ENCODE results near the gene SLC12A3.
A peak's percentile ranks its signal among the peaks of the same experiment; 100 is the strongest.

Gene SLC12A3

DNA sequence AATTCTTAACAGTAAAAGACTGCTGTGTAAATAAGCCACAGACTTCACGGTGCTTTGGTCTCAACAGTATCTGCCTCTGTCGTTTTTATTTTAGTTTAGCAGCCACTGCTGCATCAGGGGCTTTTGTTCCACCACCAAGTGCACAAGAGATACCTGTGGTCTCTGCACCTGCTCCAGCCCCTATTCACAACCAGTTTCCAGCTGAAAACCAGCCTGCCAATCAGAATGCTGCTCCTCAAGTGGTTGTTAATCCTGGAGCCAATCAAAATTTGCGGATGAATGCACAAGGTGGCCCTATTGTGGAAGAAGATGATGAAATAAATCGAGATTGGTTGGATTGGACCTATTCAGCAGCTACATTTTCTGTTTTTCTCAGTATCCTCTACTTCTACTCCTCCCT lies 74.8 kb downstream of the SLC12A3 start:
- Histone ChIP-seq H3K4me1 (ENCODE audit: control insufficient read depth in 2 of 2, insufficient read depth in 2 of 2, low read length in 2 of 2) (peaks cover 7 to 12% of the 10 kb centered on the region in 2 donors), H3K27ac (ENCODE audit: low read depth in 2 of 2, low read length in 2 of 2) (peak overlapping the region in 1 of 2 donors; percentile 20), H3K4me3 (ENCODE audit: low read length in 2 of 2) (no peak overlapping the region), H3K9me3 (ENCODE audit: control insufficient read depth in 2 of 2, low read length in 2 of 2) (no peaks in the 10 kb centered on the region), H3K27me3 (ENCODE audit: control insufficient read depth in 2 of 2, insufficient read depth in 2 of 2, low read length in 2 of 2) (no peaks in the 10 kb centered on the region), H3K36me3 (ENCODE audit: control insufficient read depth in 2 of 2, insufficient read depth in 2 of 2, low read length in 2 of 2) (peaks cover 94 to 95% of the 10 kb centered on the region in 2 donors), H3K9ac (ENCODE audit: low read depth in 1 of 2, low read length in 2 of 2) (no peak overlapping the region)

DNA sequence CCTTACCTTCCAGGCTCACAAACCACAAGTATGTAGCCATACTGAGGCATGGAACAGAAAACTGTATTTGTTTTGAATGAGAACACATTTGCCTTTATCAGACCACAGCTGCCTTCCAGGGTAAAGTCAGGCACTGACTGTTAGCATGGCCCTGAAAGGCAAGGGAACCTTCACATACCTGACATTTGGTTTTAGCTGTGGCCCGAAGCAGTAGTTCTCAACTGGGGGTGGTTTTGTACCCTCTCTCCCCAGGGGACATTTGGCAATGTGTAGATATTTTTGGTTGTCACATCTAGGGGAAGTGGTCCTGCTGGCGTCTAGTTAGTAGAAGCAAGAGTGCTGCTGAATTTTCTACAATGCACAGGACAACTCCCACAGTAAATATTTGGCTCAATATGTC lies 76.1 kb downstream of the SLC12A3 start:
- peaks cover 7 to 8% of the 10 kb centered on the region in 2 donors for H3K4me1 ChIP-seq (ENCODE audit: control insufficient read depth in 2 of 2, insufficient read depth in 2 of 2, low read length in 2 of 2)
- H3K27me3 ChIP-seq (ENCODE audit: control insufficient read depth in 2 of 2, insufficient read depth in 2 of 2, low read length in 2 of 2), result no peaks in the 10 kb centered on the region
- H3K36me3 ChIP-seq (ENCODE audit: control insufficient read depth in 2 of 2, insufficient read depth in 2 of 2, low read length in 2 of 2), result peaks cover 91 to 92% of the 10 kb centered on the region in 2 donors
- no peak overlapping the region for H3K27ac ChIP-seq (ENCODE audit: low read depth in 2 of 2, low read length in 2 of 2)
- H3K9ac ChIP-seq (ENCODE audit: low read depth in 1 of 2, low read length in 2 of 2), result peak overlapping the region in 1 of 2 donors; percentile 3
- no peaks in the 10 kb centered on the region for H3K9me3 ChIP-seq (ENCODE audit: control insufficient read depth in 2 of 2, low read length in 2 of 2)
- H3K4me3 ChIP-seq (ENCODE audit: low read length in 2 of 2), result no peak overlapping the region

DNA sequence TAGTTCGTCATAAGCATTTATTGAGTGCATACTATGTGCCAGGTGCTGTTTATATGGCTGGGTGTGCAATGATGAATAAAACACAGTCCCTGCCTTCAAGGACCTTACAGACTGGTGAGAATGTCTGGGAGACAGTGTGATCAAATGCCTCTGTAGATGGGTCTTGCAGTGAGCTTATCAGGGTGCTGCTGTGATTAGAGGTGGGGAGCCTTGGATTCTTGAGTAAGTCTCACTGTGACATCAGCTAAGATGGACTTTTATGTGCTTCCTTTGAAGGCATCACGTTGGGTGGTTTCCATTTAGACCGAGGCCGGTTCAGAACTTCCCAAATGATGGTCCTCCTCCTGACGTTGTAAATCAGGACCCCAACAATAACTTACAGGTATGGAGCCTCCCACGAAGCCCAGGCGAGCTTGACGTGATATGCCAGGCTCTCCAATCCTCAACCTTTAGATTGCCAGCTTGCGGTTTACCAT lies 76.9 kb downstream of the SLC12A3 start:
- Histone ChIP-seq H3K36me3 (ENCODE audit: control insufficient read depth in 2 of 2, insufficient read depth in 2 of 2, low read length in 2 of 2) (peaks cover 84 to 86% of the 10 kb centered on the region in 2 donors), H3K9ac (ENCODE audit: low read depth in 1 of 2, low read length in 2 of 2) (no peak overlapping the region), H3K27me3 (ENCODE audit: control insufficient read depth in 2 of 2, insufficient read depth in 2 of 2, low read length in 2 of 2) (no peaks in the 10 kb centered on the region), H3K27ac (ENCODE audit: low read depth in 2 of 2, low read length in 2 of 2) (no peak overlapping the region), H3K4me3 (ENCODE audit: low read length in 2 of 2) (no peak overlapping the region), H3K4me1 (ENCODE audit: control insufficient read depth in 2 of 2, insufficient read depth in 2 of 2, low read length in 2 of 2) (peaks cover 5 to 7% of the 10 kb centered on the region in 2 donors), H3K9me3 (ENCODE audit: control insufficient read depth in 2 of 2, low read length in 2 of 2) (no peaks in the 10 kb centered on the region)

DNA sequence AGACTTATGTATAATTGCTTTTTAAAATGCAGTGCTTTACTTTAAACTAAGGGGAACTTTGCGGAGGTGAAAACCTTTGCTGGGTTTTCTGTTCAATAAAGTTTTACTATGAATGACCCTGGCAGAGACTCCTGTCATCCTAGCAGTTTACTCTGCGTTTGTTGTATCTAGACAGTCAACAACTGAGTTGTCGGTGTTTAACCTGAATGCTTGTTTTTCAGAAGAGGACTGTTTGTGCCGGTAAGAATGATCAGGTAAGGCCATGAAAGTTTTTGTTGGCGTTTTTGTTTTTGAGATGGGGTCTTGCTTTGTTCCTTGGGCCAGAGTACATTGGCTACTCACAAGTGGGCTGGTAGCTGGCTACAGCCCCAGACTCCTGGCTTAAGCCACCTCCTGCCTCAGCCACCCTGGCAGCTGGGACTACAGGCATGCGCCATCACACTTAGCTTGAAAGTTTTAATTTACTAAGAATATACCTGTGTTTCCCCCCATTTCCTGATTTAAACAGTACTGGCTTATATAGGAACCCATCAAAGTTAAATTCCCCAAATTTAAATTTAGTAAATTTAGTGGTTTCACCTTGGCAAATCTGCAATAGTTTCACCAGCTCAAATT lies 78.9 kb downstream of the SLC12A3 start:
- H3K27me3 ChIP-seq (ENCODE audit: control insufficient read depth in 2 of 2, insufficient read depth in 2 of 2, low read length in 2 of 2), result no peaks in the 10 kb centered on the region
- H3K4me1 ChIP-seq (ENCODE audit: control insufficient read depth in 2 of 2, insufficient read depth in 2 of 2, low read length in 2 of 2), result peaks cover 0 to under 1% of the 10 kb centered on the region in 2 donors
- H3K4me3 ChIP-seq (ENCODE audit: low read length in 2 of 2), result no peak overlapping the region
- no peak overlapping the region for H3K27ac ChIP-seq (ENCODE audit: low read depth in 2 of 2, low read length in 2 of 2)
- peaks cover 66 to 69% of the 10 kb centered on the region in 2 donors for H3K36me3 ChIP-seq (ENCODE audit: control insufficient read depth in 2 of 2, insufficient read depth in 2 of 2, low read length in 2 of 2)
- no peak overlapping the region for H3K9ac ChIP-seq (ENCODE audit: low read depth in 1 of 2, low read length in 2 of 2)
- H3K9me3 ChIP-seq (ENCODE audit: control insufficient read depth in 2 of 2, low read length in 2 of 2), result no peaks in the 10 kb centered on the region

- Histone ChIP-seq H3K27ac (ENCODE audit: low read depth in 2 of 2, low read length in 2 of 2) (no peak overlapping the region), H3K9ac (ENCODE audit: low read depth in 1 of 2, low read length in 2 of 2) (no peak overlapping the region), H3K27me3 (ENCODE audit: control insufficient read depth in 2 of 2, insufficient read depth in 2 of 2, low read length in 2 of 2) (no peaks in the 10 kb centered on the region), H3K36me3 (ENCODE audit: control insufficient read depth in 2 of 2, insufficient read depth in 2 of 2, low read length in 2 of 2) (peaks cover 53 to 55% of the 10 kb centered on the region in 2 donors), H3K9me3 (ENCODE audit: control insufficient read depth in 2 of 2, low read length in 2 of 2) (no peaks in the 10 kb centered on the region), H3K4me3 (ENCODE audit: low read length in 2 of 2) (no peak overlapping the region), H3K4me1 (ENCODE audit: control insufficient read depth in 2 of 2, insufficient read depth in 2 of 2, low read length in 2 of 2) (no peaks in the 10 kb centered on the region)
Measured at GRCh38 chr16:56944954-56945839, 80.2 kb downstream of the SLC12A3 start.

- Histone ChIP-seq H3K4me3 (ENCODE audit: low read length in 2 of 2) (no peak overlapping the region), H3K27ac (ENCODE audit: low read depth in 2 of 2, low read length in 2 of 2) (no peak overlapping the region), H3K36me3 (ENCODE audit: control insufficient read depth in 2 of 2, insufficient read depth in 2 of 2, low read length in 2 of 2) (peaks cover 45 to 47% of the 10 kb centered on the region in 2 donors), H3K9ac (ENCODE audit: low read depth in 1 of 2, low read length in 2 of 2) (no peak overlapping the region), H3K9me3 (ENCODE audit: control insufficient read depth in 2 of 2, low read length in 2 of 2) (no peaks in the 10 kb centered on the region), H3K27me3 (ENCODE audit: control insufficient read depth in 2 of 2, insufficient read depth in 2 of 2, low read length in 2 of 2) (no peaks in the 10 kb centered on the region), H3K4me1 (ENCODE audit: control insufficient read depth in 2 of 2, insufficient read depth in 2 of 2, low read length in 2 of 2) (peaks cover 0 to 2% of the 10 kb centered on the region in 2 donors)
Measured at GRCh38 chr16:56945847-56946527, 81.0 kb downstream of the SLC12A3 start.

GRCh38 chr16:56946767-56947603 lies 82.0 kb downstream of the SLC12A3 start:
- no peak overlapping the region for H3K9ac ChIP-seq (ENCODE audit: low read depth in 1 of 2, low read length in 2 of 2)
- no peaks in the 10 kb centered on the region for H3K27me3 ChIP-seq (ENCODE audit: control insufficient read depth in 2 of 2, insufficient read depth in 2 of 2, low read length in 2 of 2)
- no peak overlapping the region for H3K4me3 ChIP-seq (ENCODE audit: low read length in 2 of 2)
- H3K4me1 ChIP-seq (ENCODE audit: control insufficient read depth in 2 of 2, insufficient read depth in 2 of 2, low read length in 2 of 2), result peaks cover 0 to 2% of the 10 kb centered on the region in 2 donors
- no peaks in the 10 kb centered on the region for H3K9me3 ChIP-seq (ENCODE audit: control insufficient read depth in 2 of 2, low read length in 2 of 2)
- H3K27ac ChIP-seq (ENCODE audit: low read depth in 2 of 2, low read length in 2 of 2), result no peak overlapping the region
- peaks cover 36 to 39% of the 10 kb centered on the region in 2 donors for H3K36me3 ChIP-seq (ENCODE audit: control insufficient read depth in 2 of 2, insufficient read depth in 2 of 2, low read length in 2 of 2)

DNA sequence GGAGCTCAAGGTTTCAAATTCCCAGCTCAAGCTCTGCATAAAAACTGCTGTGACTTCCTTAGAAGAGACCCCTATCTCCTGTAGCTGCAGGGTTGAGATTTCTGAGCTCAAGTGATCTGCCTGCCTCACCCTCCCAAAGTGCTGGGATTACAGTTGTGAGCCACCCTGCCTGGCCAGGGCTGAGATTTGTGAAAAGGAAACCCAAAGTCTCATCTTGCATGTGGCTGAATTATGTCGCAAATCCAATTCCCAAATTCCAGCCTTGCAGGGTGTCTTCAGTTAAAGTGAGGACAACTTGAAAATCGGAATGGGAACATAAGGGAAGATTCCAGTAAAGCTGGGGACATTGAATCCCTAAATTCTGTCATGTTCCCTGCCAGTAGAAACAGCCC lies 82.6 kb downstream of the SLC12A3 start:
- Histone ChIP-seq H3K36me3 (ENCODE audit: control insufficient read depth in 2 of 2, insufficient read depth in 2 of 2, low read length in 2 of 2) (peaks cover 30 to 34% of the 10 kb centered on the region in 2 donors), H3K27ac (ENCODE audit: low read depth in 2 of 2, low read length in 2 of 2) (no peak overlapping the region), H3K27me3 (ENCODE audit: control insufficient read depth in 2 of 2, insufficient read depth in 2 of 2, low read length in 2 of 2) (no peaks in the 10 kb centered on the region), H3K9ac (ENCODE audit: low read depth in 1 of 2, low read length in 2 of 2) (no peak overlapping the region), H3K9me3 (ENCODE audit: control insufficient read depth in 2 of 2, low read length in 2 of 2) (no peaks in the 10 kb centered on the region), H3K4me1 (ENCODE audit: control insufficient read depth in 2 of 2, insufficient read depth in 2 of 2, low read length in 2 of 2) (peaks cover 0 to 2% of the 10 kb centered on the region in 2 donors), H3K4me3 (ENCODE audit: low read length in 2 of 2) (no peak overlapping the region)

DNA sequence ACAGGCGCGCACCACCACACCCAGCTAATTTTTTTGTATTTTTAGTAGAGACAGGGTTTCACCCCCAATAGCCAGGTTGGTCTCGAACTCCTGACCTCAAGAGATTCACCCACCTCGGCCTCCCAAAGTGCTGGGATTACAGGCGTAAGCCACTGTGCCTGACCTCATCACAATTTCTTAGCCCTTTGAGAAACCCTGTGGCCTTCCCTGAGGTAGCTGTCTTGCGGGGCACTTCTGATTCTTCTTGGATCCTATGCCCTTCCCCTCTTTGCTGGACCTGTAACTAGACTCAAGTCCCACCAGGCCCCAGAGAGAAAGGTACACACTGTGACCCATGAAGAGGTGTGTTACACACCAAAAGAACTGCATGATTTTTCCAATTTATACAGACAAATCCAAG lies 83.2 kb downstream of the SLC12A3 start:
- H3K27ac ChIP-seq (ENCODE audit: low read depth in 2 of 2, low read length in 2 of 2), result no peak overlapping the region
- H3K9ac ChIP-seq (ENCODE audit: low read depth in 1 of 2, low read length in 2 of 2), result no peak overlapping the region
- peaks cover 23 to 27% of the 10 kb centered on the region in 2 donors for H3K36me3 ChIP-seq (ENCODE audit: control insufficient read depth in 2 of 2, insufficient read depth in 2 of 2, low read length in 2 of 2)
- H3K4me1 ChIP-seq (ENCODE audit: control insufficient read depth in 2 of 2, insufficient read depth in 2 of 2, low read length in 2 of 2), result peaks cover 0 to 2% of the 10 kb centered on the region in 2 donors
- H3K27me3 ChIP-seq (ENCODE audit: control insufficient read depth in 2 of 2, insufficient read depth in 2 of 2, low read length in 2 of 2), result no peaks in the 10 kb centered on the region
- no peak overlapping the region for H3K4me3 ChIP-seq (ENCODE audit: low read length in 2 of 2)
- no peaks in the 10 kb centered on the region for H3K9me3 ChIP-seq (ENCODE audit: control insufficient read depth in 2 of 2, low read length in 2 of 2)
